HG02943 (cell line): ENCODE data around the gene NAALADL2.

ENCODE experiments used
- ATAC-seq: cut with Tn5 transposase; IDR thresholded peaks from one replicate; pipeline ENCODE4 v1.9.1; 2021; ENCODE audit warnings: mild to moderate bottlenecking, low read depth, moderate library complexity; ENCODE audit not compliant: unreplicated experiment

NAALADL2 gene

GRCh38 chr3:174884776-174885568, 25.8 kb downstream of the NAALADL2 start:
- ATAC-seq = no peak

DNA sequence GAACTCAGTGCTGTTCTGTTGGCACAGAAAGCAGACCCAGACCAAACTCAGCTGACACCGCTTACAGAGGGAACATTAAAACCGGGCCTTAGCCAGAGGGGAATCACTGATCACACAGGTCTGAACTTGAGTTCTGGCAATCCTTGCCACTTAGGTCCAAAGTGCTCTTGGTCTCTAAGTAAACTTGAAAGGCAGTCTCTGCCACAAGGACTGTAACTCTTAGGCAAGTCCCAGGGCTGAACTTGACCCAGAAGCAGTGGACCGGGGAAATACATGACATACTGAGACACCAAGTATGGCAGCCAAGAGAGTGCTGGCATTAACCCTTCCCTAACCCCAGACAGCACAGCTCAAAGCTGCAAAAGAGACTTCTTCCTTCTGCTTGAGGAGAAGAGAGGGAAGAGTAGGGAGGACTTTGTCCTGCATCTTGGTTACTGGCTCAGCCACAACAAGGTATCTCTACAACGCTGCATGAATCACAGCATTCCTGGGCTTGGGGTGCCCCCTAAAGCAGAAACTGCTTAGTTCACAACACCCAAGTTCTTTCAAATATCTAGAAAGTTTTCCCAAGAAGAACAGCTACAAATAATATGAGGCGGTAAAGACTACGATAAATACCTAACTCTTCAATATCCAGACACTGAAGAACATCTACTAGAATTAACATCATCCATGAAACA, 32.5 kb downstream of the NAALADL2 start:
- no peak for ATAC-seq

GRCh38 chr3:174907027-174907426, 47.9 kb downstream of the NAALADL2 start:
- ATAC-seq = no peak

- no peak for ATAC-seq
These were observed 48.7 kb downstream of the NAALADL2 start for GRCh38 chr3:174907628-174908407.

DNA sequence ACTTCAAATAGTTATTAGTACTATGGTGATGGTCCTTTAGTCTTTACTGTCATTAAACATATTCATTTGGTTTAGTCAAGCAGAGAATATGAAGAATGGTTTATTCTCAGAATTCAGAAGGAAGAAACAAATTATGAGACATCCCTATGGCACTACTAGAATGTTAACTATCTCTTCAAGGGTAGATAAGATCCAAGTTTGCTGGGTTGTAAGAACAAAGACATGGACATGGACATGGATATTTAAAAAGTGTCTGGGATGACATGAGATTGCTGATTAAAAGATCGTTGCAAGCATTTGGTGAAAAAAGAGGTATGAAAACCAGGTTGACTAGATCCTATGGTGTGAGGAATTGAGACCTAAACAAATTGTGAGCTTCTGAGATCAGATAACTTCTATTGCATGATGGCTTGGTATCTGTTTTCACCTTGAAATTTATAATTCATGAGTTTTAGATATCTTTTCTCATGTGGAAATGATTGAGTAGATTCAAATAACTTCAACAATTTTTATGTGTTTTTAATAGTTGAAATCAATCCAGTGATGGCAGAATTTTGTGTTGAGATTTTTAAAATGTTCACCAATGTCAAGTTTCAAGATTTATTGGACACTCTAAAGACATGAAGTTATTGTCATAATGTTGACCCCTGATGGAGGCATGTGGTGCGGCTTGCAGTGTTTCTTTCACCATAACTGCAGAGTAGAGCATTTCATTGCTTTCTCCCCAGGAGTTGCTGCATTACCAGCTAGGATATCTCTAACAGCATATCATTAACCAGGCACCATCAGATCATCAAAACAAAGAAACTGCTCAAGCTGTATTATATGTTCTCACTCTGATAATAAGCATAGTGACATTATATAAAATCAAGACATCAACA, 72.6 kb downstream of the NAALADL2 start:
- no peak for ATAC-seq

DNA sequence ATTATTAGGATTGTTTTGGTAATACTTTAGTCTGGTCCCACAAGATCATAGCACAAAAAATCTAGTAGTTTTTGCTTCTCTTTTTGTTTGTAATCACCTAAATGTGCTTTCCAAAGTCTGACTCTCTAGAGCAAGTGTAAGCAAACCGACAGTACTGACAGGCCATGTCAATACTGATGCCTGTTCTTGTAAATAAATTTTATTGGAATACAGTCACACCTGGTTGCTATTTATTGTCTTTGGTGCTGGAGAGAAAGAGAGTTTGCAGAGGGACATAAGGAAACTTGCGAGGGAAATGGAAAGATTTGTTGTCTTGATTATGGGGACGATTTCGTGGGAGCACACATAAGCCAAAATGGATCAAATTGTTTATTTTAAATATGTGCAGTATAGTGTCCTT, 77.5 kb downstream of the NAALADL2 start:
- ATAC-seq = no peak

DNA sequence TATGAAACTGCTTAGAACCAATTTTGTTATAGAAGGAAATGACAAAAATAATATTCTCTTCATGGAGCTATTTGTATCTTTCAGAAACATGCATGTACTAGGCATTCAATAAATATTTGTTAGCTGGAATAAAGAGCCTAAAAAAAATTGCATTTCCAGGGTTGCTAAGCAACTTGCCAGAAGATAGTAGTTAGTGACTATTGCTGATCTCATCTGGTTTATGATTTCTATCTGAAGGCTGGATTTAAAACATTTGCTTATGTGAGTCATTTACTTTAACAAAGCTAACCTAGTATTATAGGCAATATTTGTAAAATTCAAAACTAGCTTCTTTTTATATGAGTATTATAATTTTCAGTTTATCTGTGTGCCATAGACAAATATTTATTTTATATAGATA, 78.3 kb downstream of the NAALADL2 start:
- no peak for ATAC-seq

DNA sequence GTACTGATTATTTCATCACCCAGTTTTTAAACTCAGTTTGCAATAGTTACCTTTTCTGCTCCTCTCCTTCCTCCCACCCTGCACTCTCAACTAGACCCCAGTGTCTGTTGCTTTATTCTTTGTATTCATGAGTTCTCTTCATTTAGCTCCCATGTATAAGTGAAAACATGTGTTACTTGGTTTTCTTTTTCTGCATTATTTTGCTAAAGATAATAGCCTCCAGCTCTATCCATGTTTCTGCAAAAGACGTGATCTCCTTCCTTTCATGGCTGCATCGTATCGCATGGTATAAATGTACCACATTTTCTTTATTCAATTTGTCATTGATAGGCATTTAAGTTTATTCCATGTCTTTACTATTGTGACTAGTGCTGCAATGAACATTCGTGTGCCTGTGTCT, 79.0 kb downstream of the NAALADL2 start:
- no peak for ATAC-seq

DNA sequence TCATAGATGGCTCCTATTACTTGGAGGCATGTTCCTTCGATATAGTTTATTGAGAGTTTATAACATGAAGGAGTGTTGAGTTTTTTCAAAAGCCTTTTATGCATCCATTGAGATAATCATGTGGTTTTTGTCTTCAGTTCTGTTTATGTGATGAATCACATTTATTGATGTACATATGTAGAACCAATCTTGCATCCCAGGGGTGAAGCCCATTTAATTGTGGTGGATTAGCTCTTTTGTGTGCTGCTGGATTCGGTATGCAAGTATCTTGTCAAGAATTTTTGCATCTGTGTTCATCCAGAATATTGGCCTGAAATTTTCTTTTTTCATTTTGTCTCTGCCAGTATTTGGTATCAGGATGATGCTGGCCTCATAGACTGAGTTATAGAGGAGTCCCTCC, 81.0 kb downstream of the NAALADL2 start:
- no peak for ATAC-seq

GRCh38 chr3:174945276-174945675, 86.1 kb downstream of the NAALADL2 start:
- no peak for ATAC-seq

GRCh38 chr3:174945951-174946350, 86.8 kb downstream of the NAALADL2 start:
- ATAC-seq = no peak

DNA sequence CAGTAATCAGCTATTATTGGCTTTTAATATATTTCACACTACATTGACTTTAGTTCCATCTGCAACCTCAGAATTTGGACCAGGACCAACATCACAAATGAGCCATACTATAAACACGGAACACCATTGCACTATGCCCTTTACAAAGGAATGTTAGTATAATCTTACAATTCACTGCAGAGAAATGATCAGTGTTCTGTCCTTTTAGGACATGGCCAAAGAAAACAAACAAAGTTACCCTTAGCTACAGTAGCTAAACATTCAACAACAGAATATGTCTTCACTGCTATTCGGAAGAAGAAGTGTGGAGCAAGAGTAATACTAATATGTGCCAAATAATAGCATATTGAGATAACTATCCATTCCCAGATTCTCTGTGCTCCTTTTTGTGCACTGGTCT, 90.4 kb downstream of the NAALADL2 start:
- no peak for ATAC-seq

DNA sequence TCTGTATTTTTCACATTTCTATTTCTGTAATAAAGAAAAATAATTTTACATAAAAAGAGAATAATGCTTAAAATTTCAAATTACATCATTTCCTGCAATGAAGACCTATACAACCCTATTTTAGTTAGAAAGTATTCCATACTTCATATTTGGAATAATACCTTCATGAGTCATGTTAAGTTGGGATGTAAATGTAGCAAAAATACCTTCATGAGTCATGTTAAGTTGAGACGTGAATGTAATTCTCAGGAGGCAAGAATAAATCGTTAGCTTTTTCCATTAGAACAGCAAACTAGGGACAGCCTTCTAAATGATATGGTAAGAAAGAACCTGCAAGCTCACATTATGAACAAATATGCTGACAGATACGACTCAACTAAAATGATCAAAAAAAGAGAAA, 91.9 kb downstream of the NAALADL2 start:
- ATAC-seq = no peak

DNA sequence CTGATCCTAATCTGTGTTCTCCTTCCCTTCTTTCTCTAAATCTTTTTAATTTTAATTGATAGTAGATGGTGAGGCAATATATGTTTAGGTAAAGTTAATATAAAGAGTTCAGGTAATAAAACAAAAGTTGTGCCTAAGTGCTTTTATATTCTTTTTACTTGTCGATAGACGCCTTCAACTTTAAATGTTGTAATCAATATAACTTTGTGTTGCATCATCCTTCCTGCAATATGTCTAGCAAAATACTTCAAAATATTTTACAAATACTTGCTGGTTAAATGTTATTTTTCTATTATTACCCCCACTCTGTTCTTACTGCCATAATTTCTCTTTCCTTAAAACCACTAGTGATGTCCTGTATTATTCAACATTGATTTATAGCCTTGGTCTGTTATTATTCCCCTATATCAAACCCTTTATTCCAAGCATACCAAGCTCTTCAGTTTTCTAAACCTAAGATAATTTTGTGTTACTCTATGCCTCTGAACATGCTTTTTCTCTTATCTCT, 92.4 kb downstream of the NAALADL2 start:
- no peak for ATAC-seq

DNA sequence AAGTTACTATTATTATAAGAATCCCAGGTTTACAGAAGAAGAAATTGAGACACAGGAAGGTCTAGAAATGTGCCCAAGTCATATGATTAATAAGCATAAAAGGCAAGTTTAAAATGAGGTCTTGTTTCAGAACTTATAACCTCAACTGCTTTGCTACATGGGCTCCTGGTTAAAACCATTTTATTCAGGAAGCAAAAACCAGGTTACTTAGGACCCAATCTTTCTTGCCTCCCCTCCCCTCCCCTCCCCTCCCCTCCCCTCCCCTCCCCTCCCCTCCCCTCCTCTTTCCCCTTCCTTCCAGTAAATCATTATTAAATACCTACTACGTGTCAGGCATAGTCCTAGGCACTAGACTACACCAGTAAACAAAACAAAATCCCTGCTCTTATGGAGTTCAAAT, 93.9 kb downstream of the NAALADL2 start:
- no peak for ATAC-seq

- ATAC-seq = no peak
These were observed 96.4 kb downstream of the NAALADL2 start for GRCh38 chr3:174955513-174956016.

DNA sequence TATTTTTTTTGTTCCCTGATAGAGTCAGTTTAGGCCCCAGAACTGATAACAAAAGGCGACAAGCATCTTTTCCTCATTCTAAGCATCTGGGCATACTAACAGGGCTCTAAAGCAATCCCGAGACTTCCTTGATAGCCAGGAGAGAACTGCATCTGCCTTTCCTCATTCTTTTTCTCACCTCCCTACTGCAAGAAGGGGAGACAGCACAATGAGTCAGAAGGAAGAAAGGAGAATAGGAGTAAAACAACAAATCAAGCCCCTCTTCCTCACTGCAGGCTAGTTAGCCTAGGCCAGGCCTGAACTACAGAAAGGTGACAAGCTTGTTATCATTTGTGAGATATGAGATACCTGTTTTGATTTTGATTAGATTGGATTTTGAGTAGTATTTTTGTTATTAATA, 97.9 kb downstream of the NAALADL2 start:
- ATAC-seq = no peak

DNA sequence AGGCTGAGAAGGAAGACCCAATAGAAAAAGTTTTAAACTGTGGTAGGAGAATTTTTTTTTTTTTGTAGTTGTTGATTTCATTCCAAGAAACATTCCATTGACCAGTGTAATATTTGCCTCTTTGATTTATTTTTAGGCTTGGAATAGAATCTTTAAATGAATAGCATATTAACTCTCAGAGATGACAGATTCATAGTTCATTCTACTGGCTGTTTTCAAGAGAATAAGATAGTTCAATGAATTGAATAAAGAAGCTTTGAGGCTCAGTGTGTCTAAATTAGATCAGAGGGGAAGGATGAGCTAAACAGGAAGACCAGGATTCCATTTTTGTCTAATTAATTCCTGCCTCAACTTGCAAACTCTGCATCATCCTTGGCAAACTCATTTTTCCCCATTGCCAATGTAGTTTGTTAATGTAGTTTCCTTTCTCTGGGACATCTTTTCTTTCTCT, 98.4 kb downstream of the NAALADL2 start:
- no peak for ATAC-seq

DNA sequence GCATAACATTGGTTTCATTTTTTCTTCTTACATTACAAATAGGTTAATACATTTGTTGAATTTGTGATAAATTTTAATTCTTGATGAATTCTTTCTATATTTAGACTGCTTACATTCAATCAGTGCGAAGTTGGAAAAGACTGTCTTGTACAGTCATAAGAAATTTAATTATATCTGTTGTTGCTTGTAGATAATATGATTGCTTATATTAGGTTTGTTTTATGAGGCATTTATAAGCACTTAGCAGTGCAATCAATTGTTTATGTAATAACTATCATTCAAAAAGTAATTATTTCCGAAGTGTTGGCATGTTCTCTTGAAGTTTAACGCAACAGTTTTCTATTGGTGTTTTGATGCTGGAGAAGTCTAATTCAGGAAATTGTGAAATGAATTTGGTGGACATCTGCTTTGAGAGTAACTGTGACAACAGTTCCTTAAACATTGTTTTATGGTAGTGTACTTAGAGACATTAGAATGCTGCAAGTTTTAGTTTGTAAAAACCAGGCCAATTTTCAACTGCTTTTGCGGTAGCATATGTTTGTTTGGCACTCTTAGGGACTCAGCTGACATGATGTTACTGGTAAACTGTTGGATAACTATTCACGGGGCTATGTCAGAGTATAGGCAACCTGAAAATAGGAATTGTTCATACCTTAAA, 99.7 kb downstream of the NAALADL2 start:
- ATAC-seq = no peak
